SK-N-SH treated with all-trans-retinoic acid at 6 μM for 48 hours (cell line): ENCODE measurements around the gene PACSIN2.
"Not testable (repeated sequence)": the region's sequence is repeated elsewhere in the genome, so short reads cannot be mapped to it uniquely, and the experiment has no call there.

Source experiments
- PATZ1 ChIP-seq: fragments of 250-450 bp; sonication (Bioruptor Pico); IDR thresholded peaks from 2 replicates; pipeline ENCODE4 v1.8.0; 2020; ENCODE audit warnings: mild to moderate bottlenecking, moderate library complexity, borderline replicate concordance
- ZFP3 ChIP-seq: fragments of 250-450 bp; sonication (Bioruptor Pico); IDR thresholded peaks from 2 replicates; pipeline ENCODE4 v1.5.0; 2020; ENCODE audit warnings: mild to moderate bottlenecking, moderate library complexity

GRCh38 chr22:42953751-42954150 is 61.2 kb downstream of the PACSIN2 start:
- not testable (repeated sequence) for TF ChIP-seq ZFP3; PATZ1 (CRISPR knock-in tag)
